GM12878 (cell line): ENCODE data around the gene CTCFL. TPM values are rescaled to one million over a fixed set of nuclear protein-coding genes. Genes with fewer than 3 reads are reported as not detected.

Source experiments
- ATAC-seq: fragments of 200-7000 bp; cut with Tn5 transposase; 3 replicates; pipeline ENCODE4 v1.9.1; 2020; ENCODE audit warnings: mild to moderate bottlenecking, moderate library complexity
- BruUV-seq: library from RNA; stranded (reverse); fragments of 400-500 nt; replicated peaks from 2 replicates; lab custom pipeline; 2021; lab: Mats Ljungman, UMichigan
- CTCF ChIA-PET: fragments of 300-600 bp; sonication (Branson Sonifier 250); formaldehyde crosslinking; extraction: SDS; loops from one replicate; lab custom pipeline; 2021; ENCODE audit warnings: inconsistent platforms; lab: Yijun Ruan, JAX
- POLR2A ChIA-PET: fragments of 350-600 bp; formaldehyde crosslinking; extraction: SDS; loops from one replicate; lab custom pipeline; 2021; ENCODE audit warnings: inconsistent platforms; lab: Charles Lee
- RAD21 ChIA-PET: fragments of 300-600 bp; sonication (Branson Sonifier 250); formaldehyde crosslinking; loops from one replicate; lab custom pipeline; 2023; ENCODE audit warnings: antibody characterized with exemption; ENCODE audit not compliant: unreplicated experiment; lab: Charles Lee
- SMC1A ChIA-PET: fragments of 300-600 bp; sonication (Branson Sonifier 250); formaldehyde crosslinking; loops from one replicate; lab custom pipeline; 2023; ENCODE audit not compliant: unreplicated experiment, uncharacterized antibody; lab: Charles Lee
- DNase-seq: peaks from one replicate; pipeline ENCODE4 v3.0.0-alpha.2; 2011; ENCODE audit warnings: low read depth, low spot score
- FAIRE-seq: peaks from 3 replicates; lab custom pipeline; 2011; peaks lifted over from hg19 to GRCh38; lab: Jason Lieb, UNC
- H2AFZ ChIP-seq: 2 replicates; pipeline ENCODE4 v1.6.0; 2011; ENCODE audit warnings: low read depth, low read length, control low read depth; ENCODE audit not compliant: control insufficient read depth
- H3K27ac ChIP-seq: 2 replicates; pipeline ENCODE4 v1.5.1; 2011; ENCODE audit warnings: control low read depth; ENCODE audit not compliant: control insufficient read depth, insufficient read depth
- H3K27me3 ChIP-seq, 2 experiments: replicated peaks in 1 of 2; 2 replicates each; pipeline versions ENCODE4 v1.6.0 to v1.6.1; 2011; ENCODE audit warnings: low read length in 1 of 2; ENCODE audit not compliant: control insufficient read depth in 2 of 2, insufficient read depth in 2 of 2
- H3K36me3 ChIP-seq, 2 experiments: 2 replicates each; pipeline ENCODE4 v1.5.1; 2011; ENCODE audit warnings: low read length in 1 of 2; ENCODE audit not compliant: control insufficient read depth in 2 of 2, insufficient read depth in 2 of 2
- H3K4me1 ChIP-seq: 2 replicates; pipeline ENCODE4 v1.6.1; 2011; ENCODE audit warnings: mild to moderate bottlenecking, low read length, moderate library complexity, mixed read lengths; ENCODE audit not compliant: control insufficient read depth, insufficient read depth
- H3K4me2 ChIP-seq: 2 replicates; pipeline ENCODE4 v1.6.0; 2011; ENCODE audit warnings: control low read depth; ENCODE audit not compliant: control insufficient read depth, insufficient read depth
- H3K4me3 ChIP-seq: fragments of 200-600 bp; sonication (generic); 2 replicates; pipeline ENCODE4 v1.5.1; 2016
- H3K79me2 ChIP-seq: 2 replicates; pipeline ENCODE4 v1.6.0; 2011; ENCODE audit warnings: low read length; ENCODE audit not compliant: control insufficient read depth, insufficient read depth
- H3K9ac ChIP-seq: 2 replicates; pipeline ENCODE4 v1.8.0; 2011; ENCODE audit warnings: low read length, control low read depth, mixed read lengths; ENCODE audit not compliant: control insufficient read depth, insufficient read depth
- H3K9me3 ChIP-seq: replicated peaks from 3 replicates; pipeline ENCODE4 v1.5.1; 2011; ENCODE audit warnings: mild to moderate bottlenecking, low read length; ENCODE audit not compliant: control insufficient read depth, insufficient read depth
- H4K20me1 ChIP-seq: 2 replicates; pipeline ENCODE4 v1.6.0; 2011; ENCODE audit not compliant: control insufficient read depth, insufficient read depth
- CBX5 ChIP-seq: sonication (generic); IDR thresholded peaks from 2 replicates; pipeline ENCODE4 v1.6.1; 2016; ENCODE audit warnings: low read depth, moderate library complexity, mild to moderate bottlenecking, inconsistent platforms
- DPF2 ChIP-seq: fragments of 450-650 bp; IDR thresholded peaks from 2 replicates; pipeline ENCODE4 v1.6.1; 2017; ENCODE audit warnings: mild to moderate bottlenecking
- ETV6 ChIP-seq, 2 experiments: fragments of 450-650 bp in 1 of 2; IDR thresholded peaks in 1 of 2; conservative IDR thresholded peaks in 1 of 2; 2 replicates each; pipeline ENCODE4 v1.6.1; 2014; ENCODE audit warnings: antibody characterized with exemption in 1 of 2, borderline replicate concordance in 1 of 2, low read depth in 1 of 2, mild to moderate bottlenecking in 1 of 2, moderate library complexity in 1 of 2
- MEF2A ChIP-seq: IDR thresholded peaks from 2 replicates; pipeline ENCODE4 v1.6.1; 2011; ENCODE audit warnings: low read depth, mild to moderate bottlenecking, low read length, moderate library complexity; ENCODE audit not compliant: insufficient read depth
- MXI1 ChIP-seq: fragments of 150-350 bp; IDR thresholded peaks from 2 replicates; pipeline ENCODE4 v1.6.1; 2011; ENCODE audit warnings: low read depth, mild to moderate bottlenecking, inconsistent platforms, low read length, improper control_type of control experiment
- RUNX3 ChIP-seq: IDR thresholded peaks from 2 replicates; pipeline ENCODE4 v1.6.1; 2012; ENCODE audit warnings: low read length, inconsistent platforms
- SIN3A ChIP-seq: IDR thresholded peaks from 2 replicates; pipeline ENCODE4 v1.6.1; 2012; ENCODE audit warnings: low read depth, low read length, improper control_type of control experiment
- STAT1 ChIP-seq: fragments of 450-650 bp; conservative IDR thresholded peaks from 2 replicates; pipeline ENCODE4 v1.6.1; 2014; ENCODE audit warnings: antibody characterized with exemption, mild to moderate bottlenecking
- TBL1XR1 ChIP-seq: IDR thresholded peaks from 2 replicates; pipeline ENCODE4 v1.6.1; 2012; ENCODE audit warnings: low read depth, low read length, improper control_type of control experiment
- YBX1 ChIP-seq: fragments of 450-650 bp; IDR thresholded peaks from 2 replicates; pipeline ENCODE4 v1.6.1; 2016; ENCODE audit warnings: antibody characterized with exemption
- ZNF622 ChIP-seq: fragments of 450-650 bp; IDR thresholded peaks from 2 replicates; pipeline ENCODE4 v1.6.1; 2017; ENCODE audit warnings: mild to moderate bottlenecking, inconsistent platforms
- WGBS: methylation state at CpG from one replicate; pipeline ENCODE4 v1.1.6; 2016; ENCODE audit warnings: low lambda C conversion rate; ENCODE audit not compliant: insufficient replicate concordance, insufficient coverage; ENCODE audit errors: missing lambda C conversion rate; 5-methylcytosine and 5-hydroxymethylcytosine counted together
- in situ Hi-C: fragments of 300-500 bp; cut with MboI; formaldehyde crosslinking; loops from 9 replicates; pipeline ENCODE4 v1.14.3; 2018; ENCODE audit warnings: mixed read lengths
- intact Hi-C: fragments of 100-400 bp; cut with micrococcal nuclease; formaldehyde crosslinking; loops from one replicate; pipeline ENCODE4 v1.14.2; 2022; ENCODE audit not compliant: unreplicated experiment
- polyA plus RNA-seq, 11 experiments: library from polyadenylated mRNA; depleted of rRNA in 4 of 11; unstranded in 6 of 11; stranded (reverse) in 5 of 11; fragments of >200 nt; fragmentation: Nextera tagmentation in 4 of 11; fragmentation: Illumina TruSeq in 1 of 11; extraction: Ambion mirVana in 4 of 11; extraction: Trizol in 1 of 11; gene quantifications; 1 replicate in 1 of 11; 2 replicates in 10 of 11; pipeline versions ENCODE4 v1.2.1 to v1.2.3, GENCODE V29; 2011 to 2016; ENCODE audit warnings: inconsistent platforms in 2 of 11, missing spikeins in 2 of 11, low read depth in 1 of 11
- total RNA-seq, 4 experiments: library from RNA; depleted of rRNA in 3 of 4; stranded (reverse); fragments of >200 nt in 3 of 4; fragmentation: Illumina TruSeq in 1 of 4; extraction: Trizol in 1 of 4; gene quantifications; 2 replicates each; pipeline versions ENCODE4 v1.2.1 to v1.2.3, GENCODE V29; 2013 to 2021
- TF ChIP-seq, protein P1 (sequence below): IDR thresholded peaks from 2 replicates; pipeline ENCODE4 v1.6.1; 2012; ENCODE audit warnings: improper control_type of control experiment, low read depth, low read length; ENCODE audit not compliant: insufficient replicate concordance
- TF ChIP-seq, protein P2 (sequence below): fragments of 450-650 bp; IDR thresholded peaks from 2 replicates; pipeline ENCODE4 v1.6.1; 2018; ENCODE audit warnings: borderline replicate concordance, mild to moderate bottlenecking; ENCODE audit not compliant: partially characterized antibody
- TF ChIP-seq, protein P3 (sequence below): IDR thresholded peaks from 2 replicates; pipeline ENCODE4 v1.6.1; 2012; ENCODE audit warnings: low read depth, low read length, improper control_type of control experiment
- TF ChIP-seq, protein P4 (sequence below): fragments of 450-650 bp; IDR thresholded peaks from 2 replicates; pipeline ENCODE4 v1.6.1; 2014; ENCODE audit warnings: mild to moderate bottlenecking

CTCFL gene
- total and polyA plus RNA-seq, 10 of the 15 experiments (the other 5 are each of a cell fraction or from before 2014, with no cell fraction given): 0.06 to 0.20 (median 0.11) TPM; not detected in 4

DNA sequence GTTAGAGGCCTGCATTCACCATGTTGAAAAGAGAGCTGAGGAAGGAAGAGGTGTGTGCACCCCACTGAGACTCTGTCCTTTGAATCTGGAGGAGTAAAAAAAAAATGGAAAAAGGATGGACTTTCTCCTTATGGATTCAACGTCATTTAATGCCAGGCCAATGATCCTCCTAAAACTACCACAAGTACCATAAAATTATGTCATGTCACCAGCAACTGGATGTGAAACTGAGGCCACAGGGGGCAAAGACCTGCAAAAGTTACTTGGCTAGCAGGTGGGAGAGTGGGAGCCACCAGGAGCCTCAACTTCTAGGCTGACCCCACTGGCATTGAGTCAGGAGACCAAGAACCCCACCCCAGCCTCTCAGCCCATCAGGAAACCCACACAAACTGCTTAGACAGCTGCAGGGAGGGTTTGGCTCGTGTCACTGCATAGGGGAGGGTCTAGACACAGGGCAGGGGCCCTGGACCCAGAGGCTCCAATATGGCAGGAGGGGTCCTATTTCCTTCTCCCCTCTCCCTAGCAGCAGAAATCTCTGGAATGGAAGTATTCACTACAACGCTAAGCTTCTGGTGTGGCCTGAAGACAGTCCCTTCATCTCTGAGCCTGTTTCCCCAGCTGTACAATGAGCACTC is 47.0 kb upstream of the CTCFL start:
- intact Hi-C loops: no loop called here
- SMC1A ChIA-PET: interaction anchor here (0.6 to 1.3 kb wide), 2 partner anchors 74 to 586 kb away, joined by 3 read pairs; no protein-coding TSS in a partner anchor
- H3K4me3 ChIP-seq: no peak overlapping the region
- no TSS peak for BruUV-seq
- TF ChIP-seq SIN3A (no peak), ETV6 (conservative IDR thresholded peaks at IDR 0.05 in 1 of 2, IDR thresholded peaks at IDR 0.05 in 1 of 2; ENCODE audit: borderline replicate concordance in 1 of 2, low read depth in 1 of 2) (no peak), CBX5 (no peak), TBL1XR1 (no peak), STAT1 (no peak), MEF2A (no peak), YBX1 (no peak), RUNX3 (no peak), MXI1 (no peak), ZNF622 (no peak), DPF2 (no peak)
- TF ChIP-seq, protein P1, sequence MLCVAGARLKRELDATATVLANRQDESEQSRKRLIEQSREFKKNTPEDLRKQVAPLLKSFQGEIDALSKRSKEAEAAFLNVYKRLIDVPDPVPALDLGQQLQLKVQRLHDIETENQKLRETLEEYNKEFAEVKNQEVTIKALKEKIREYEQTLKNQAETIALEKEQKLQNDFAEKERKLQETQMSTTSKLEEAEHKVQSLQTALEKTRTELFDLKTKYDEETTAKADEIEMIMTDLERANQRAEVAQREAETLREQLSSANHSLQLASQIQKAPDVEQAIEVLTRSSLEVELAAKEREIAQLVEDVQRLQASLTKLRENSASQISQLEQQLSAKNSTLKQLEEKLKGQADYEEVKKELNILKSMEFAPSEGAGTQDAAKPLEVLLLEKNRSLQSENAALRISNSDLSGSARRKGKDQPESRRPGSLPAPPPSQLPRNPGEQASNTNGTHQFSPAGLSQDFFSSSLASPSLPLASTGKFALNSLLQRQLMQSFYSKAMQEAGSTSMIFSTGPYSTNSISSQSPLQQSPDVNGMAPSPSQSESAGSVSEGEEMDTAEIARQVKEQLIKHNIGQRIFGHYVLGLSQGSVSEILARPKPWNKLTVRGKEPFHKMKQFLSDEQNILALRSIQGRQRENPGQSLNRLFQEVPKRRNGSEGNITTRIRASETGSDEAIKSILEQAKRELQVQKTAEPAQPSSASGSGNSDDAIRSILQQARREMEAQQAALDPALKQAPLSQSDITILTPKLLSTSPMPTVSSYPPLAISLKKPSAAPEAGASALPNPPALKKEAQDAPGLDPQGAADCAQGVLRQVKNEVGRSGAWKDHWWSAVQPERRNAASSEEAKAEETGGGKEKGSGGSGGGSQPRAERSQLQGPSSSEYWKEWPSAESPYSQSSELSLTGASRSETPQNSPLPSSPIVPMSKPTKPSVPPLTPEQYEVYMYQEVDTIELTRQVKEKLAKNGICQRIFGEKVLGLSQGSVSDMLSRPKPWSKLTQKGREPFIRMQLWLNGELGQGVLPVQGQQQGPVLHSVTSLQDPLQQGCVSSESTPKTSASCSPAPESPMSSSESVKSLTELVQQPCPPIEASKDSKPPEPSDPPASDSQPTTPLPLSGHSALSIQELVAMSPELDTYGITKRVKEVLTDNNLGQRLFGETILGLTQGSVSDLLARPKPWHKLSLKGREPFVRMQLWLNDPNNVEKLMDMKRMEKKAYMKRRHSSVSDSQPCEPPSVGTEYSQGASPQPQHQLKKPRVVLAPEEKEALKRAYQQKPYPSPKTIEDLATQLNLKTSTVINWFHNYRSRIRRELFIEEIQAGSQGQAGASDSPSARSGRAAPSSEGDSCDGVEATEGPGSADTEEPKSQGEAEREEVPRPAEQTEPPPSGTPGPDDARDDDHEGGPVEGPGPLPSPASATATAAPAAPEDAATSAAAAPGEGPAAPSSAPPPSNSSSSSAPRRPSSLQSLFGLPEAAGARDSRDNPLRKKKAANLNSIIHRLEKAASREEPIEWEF: no peak
- TF ChIP-seq, protein P2, sequence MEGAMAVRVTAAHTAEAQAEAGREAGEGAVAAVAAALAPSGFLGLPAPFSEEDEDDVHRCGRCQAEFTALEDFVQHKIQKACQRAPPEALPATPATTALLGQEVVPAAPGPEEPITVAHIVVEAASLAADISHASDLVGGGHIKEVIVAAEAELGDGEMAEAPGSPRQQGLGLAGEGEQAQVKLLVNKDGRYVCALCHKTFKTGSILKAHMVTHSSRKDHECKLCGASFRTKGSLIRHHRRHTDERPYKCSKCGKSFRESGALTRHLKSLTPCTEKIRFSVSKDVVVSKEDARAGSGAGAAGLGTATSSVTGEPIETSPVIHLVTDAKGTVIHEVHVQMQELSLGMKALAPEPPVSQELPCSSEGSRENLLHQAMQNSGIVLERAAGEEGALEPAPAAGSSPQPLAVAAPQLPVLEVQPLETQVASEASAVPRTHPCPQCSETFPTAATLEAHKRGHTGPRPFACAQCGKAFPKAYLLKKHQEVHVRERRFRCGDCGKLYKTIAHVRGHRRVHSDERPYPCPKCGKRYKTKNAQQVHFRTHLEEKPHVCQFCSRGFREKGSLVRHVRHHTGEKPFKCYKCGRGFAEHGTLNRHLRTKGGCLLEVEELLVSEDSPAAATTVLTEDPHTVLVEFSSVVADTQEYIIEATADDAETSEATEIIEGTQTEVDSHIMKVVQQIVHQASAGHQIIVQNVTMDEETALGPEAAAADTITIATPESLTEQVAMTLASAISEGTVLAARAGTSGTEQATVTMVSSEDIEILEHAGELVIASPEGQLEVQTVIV: no peak
- TF ChIP-seq, protein P3, sequence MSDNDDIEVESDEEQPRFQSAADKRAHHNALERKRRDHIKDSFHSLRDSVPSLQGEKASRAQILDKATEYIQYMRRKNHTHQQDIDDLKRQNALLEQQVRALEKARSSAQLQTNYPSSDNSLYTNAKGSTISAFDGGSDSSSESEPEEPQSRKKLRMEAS: no peak
- TF ChIP-seq, protein P4, sequence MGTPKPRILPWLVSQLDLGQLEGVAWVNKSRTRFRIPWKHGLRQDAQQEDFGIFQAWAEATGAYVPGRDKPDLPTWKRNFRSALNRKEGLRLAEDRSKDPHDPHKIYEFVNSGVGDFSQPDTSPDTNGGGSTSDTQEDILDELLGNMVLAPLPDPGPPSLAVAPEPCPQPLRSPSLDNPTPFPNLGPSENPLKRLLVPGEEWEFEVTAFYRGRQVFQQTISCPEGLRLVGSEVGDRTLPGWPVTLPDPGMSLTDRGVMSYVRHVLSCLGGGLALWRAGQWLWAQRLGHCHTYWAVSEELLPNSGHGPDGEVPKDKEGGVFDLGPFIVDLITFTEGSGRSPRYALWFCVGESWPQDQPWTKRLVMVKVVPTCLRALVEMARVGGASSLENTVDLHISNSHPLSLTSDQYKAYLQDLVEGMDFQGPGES: no peak
- TF ChIP-seq, all 136 proteins: peak for 0
- Histone ChIP-seq H3K4me1 (no peaks in the 10 kb centered on the region), H3K79me2 (no peaks in the 10 kb centered on the region), H2AFZ (no peak overlapping the region), H3K27me3 (peaks cover 0 to 6% of the 10 kb centered on the region in 2 experiments; a peak in 3 of 4 replicates), H3K4me2 (no peak overlapping the region), H3K27ac (no peak overlapping the region), H3K36me3 (no peaks in the 10 kb centered on the region), H4K20me1 (no peaks in the 10 kb centered on the region), H3K9ac (no peak overlapping the region), H3K9me3 (no peaks in the 10 kb centered on the region)
- ATAC-seq (no peak), FAIRE-seq (no peak), DNase-seq (no peak)
- RAD21 ChIA-PET: no interaction called here
- CTCF ChIA-PET: interaction anchor here (0.6 kb wide), 1 partner anchor 55 kb away, joined by 3 read pairs; no protein-coding TSS in a partner anchor
- 36% methylated on average over 3 of the region's 3 CpGs for WGBS
- POLR2A ChIA-PET: no interaction called here
- in situ Hi-C loops: no loop called here
